K562 (cell line): ENCODE results near the gene PYROXD2. TPM values are rescaled to one million over a fixed set of nuclear protein-coding genes. Genes with fewer than 3 reads are reported as not detected.
A peak's percentile ranks its signal among the peaks of the same experiment; 100 is the strongest.

Experiments
- ATAC-seq: fragments of 200-7000 bp; cut with Tn5 transposase; 3 replicates; pipeline ENCODE4 v1.9.1; 2020; ENCODE audit warnings: moderate library complexity
- BruUV-seq: library from RNA; stranded (reverse); fragments of 400-500 nt; replicated peaks from 2 replicates; lab custom pipeline; 2021; lab: Mats Ljungman, UMichigan
- CTCF ChIA-PET: fragments of 300-600 bp; formaldehyde crosslinking; extraction: SDS; loops from one replicate; lab custom pipeline; 2021; ENCODE audit warnings: low intra/inter-chr PET ratio; lab: Yijun Ruan, JAX
- POLR2A ChIA-PET: fragments of 300-600, 350-650 bp; sonication (Branson Sonifier 250); formaldehyde crosslinking; extraction: SDS; loops from one replicate; lab custom pipeline; 2021; ENCODE audit warnings: antibody characterized with exemption, inconsistent platforms; lab: Yijun Ruan, JAX
- DNase-seq, 4 experiments: peaks; one replicate each; pipeline versions ENCODE4 v3.0.0 to v3.0.0-alpha.2; 2011 to 2018; ENCODE audit warnings: low spot score in 3 of 4, mixed read lengths in 3 of 4; ENCODE audit errors: extremely low read depth in 1 of 4
- FAIRE-seq: peaks from 2 replicates; lab custom pipeline; 2011; peaks lifted over from hg19 to GRCh38; lab: Jason Lieb, UNC
- H2AFZ ChIP-seq: 2 replicates; pipeline ENCODE4 v1.6.0; 2011; ENCODE audit warnings: low read depth, low read length, control low read depth, inconsistent platforms
- H3K27ac ChIP-seq: fragments of 200-600 bp; 3 replicates; pipeline ENCODE4 v1.8.0; 2011; ENCODE audit warnings: low read depth, mild to moderate bottlenecking, control low read depth, inconsistent platforms, low read length, moderate library complexity, mixed read lengths; ENCODE audit errors: extremely low read depth
- H3K27me3 ChIP-seq, 2 experiments: fragments of 300-600 bp in 1 of 2; 2 replicates in 1 of 2; 3 replicates in 1 of 2; pipeline versions ENCODE4 v1.6.0 to v1.8.0; 2011; ENCODE audit warnings: inconsistent platforms in 2 of 2, low read length in 2 of 2, mild to moderate bottlenecking in 1 of 2, mixed read lengths in 1 of 2, moderate library complexity in 1 of 2; ENCODE audit not compliant: control insufficient read depth in 2 of 2, insufficient read depth in 2 of 2
- H3K36me3 ChIP-seq: fragments of 300-600 bp; 3 replicates; pipeline ENCODE4 v1.8.0; 2011; ENCODE audit warnings: mild to moderate bottlenecking, low read length, inconsistent platforms; ENCODE audit not compliant: control insufficient read depth, insufficient read depth
- H3K4me1 ChIP-seq, 2 experiments: fragments of 200-600 bp in 1 of 2; replicated peaks in 1 of 2; 2 replicates in 1 of 2; 3 replicates in 1 of 2; pipeline versions ENCODE4 v1.5.1 to v1.8.0; 2011; ENCODE audit warnings: inconsistent platforms in 2 of 2, low read length in 2 of 2, mild to moderate bottlenecking in 1 of 2, mixed read lengths in 1 of 2, moderate library complexity in 1 of 2; ENCODE audit not compliant: control insufficient read depth in 2 of 2, insufficient read depth in 2 of 2
- H3K4me2 ChIP-seq: 2 replicates; pipeline ENCODE4 v1.6.1; 2011; ENCODE audit warnings: low read length, control low read depth, inconsistent platforms, mixed read lengths; ENCODE audit not compliant: insufficient read depth
- H3K4me3 ChIP-seq: fragments of 200-600 bp; sonication (generic), shearing (Covaris generic); 2 replicates; pipeline ENCODE4 v1.5.1; 2016; ENCODE audit warnings: control low read depth, inconsistent platforms
- H3K79me2 ChIP-seq: fragments of 200-600 bp; 3 replicates; pipeline ENCODE4 v1.8.0; 2011; ENCODE audit warnings: low read length, inconsistent platforms; ENCODE audit not compliant: control insufficient read depth, insufficient read depth
- H3K9ac ChIP-seq, 2 experiments: 2 replicates each; pipeline versions ENCODE4 v1.6.0 to v1.6.1; 2011; ENCODE audit warnings: low read depth in 2 of 2, low read length in 2 of 2, control low read depth in 1 of 2, inconsistent platforms in 1 of 2, mild to moderate bottlenecking in 1 of 2, mixed read lengths in 1 of 2; ENCODE audit not compliant: insufficient read depth in 1 of 2
- H3K9me1 ChIP-seq: one replicate; pipeline ENCODE4 v1.6.0; 2011; ENCODE audit warnings: inconsistent platforms, mild to moderate bottlenecking, low read length, moderate library complexity; ENCODE audit not compliant: control insufficient read depth, insufficient read depth
- H3K9me3 ChIP-seq: replicated peaks from 2 replicates; pipeline ENCODE4 v1.5.1; 2011; ENCODE audit warnings: low read depth, low read length, inconsistent platforms; ENCODE audit not compliant: control insufficient read depth, insufficient read depth
- H4K20me1 ChIP-seq: replicated peaks from 2 replicates; pipeline ENCODE4 v1.6.1; 2011; ENCODE audit warnings: low read length, inconsistent platforms, mixed read lengths; ENCODE audit not compliant: control insufficient read depth, insufficient read depth
- HMGN3 ChIP-seq: IDR thresholded peaks from 2 replicates; pipeline ENCODE4 v1.6.1; 2011; ENCODE audit warnings: borderline replicate concordance, low read depth, mild to moderate bottlenecking, mixed read lengths, low read length; ENCODE audit not compliant: insufficient read length; ENCODE audit errors: extremely low read depth
- MAX ChIP-seq: sonication (generic); formaldehyde crosslinking; IDR thresholded peaks from 2 replicates; pipeline ENCODE4 v1.9.0; 2022; ENCODE audit warnings: mild to moderate bottlenecking, missing genetic modification reagents
- SPI1 ChIP-seq: IDR thresholded peaks from 2 replicates; pipeline ENCODE4 v1.6.1; 2011; ENCODE audit warnings: low read depth, low read length, control low read depth, borderline replicate concordance
- ZBTB9 ChIP-seq: fragments of 450-650 bp; formaldehyde crosslinking; IDR thresholded peaks from 2 replicates; pipeline ENCODE4 v1.4.0; 2020; ENCODE audit warnings: mild to moderate bottlenecking, moderate library complexity
- ZNF41 ChIP-seq: fragments of 250-450 bp; sonication (Bioruptor Pico); conservative IDR thresholded peaks from 2 replicates; pipeline ENCODE4 v1.4.0; 2020; ENCODE audit warnings: mild to moderate bottlenecking
- ZNF592 ChIP-seq: fragments of 450-650 bp; IDR thresholded peaks from 2 replicates; pipeline ENCODE4 v1.6.1; 2017; ENCODE audit warnings: antibody characterized with exemption, mild to moderate bottlenecking
- ZNF639 ChIP-seq, 2 experiments: fragments of 200-800 bp in 1 of 2; sonication (Bioruptor generic) in 1 of 2; sonication (generic) in 1 of 2; formaldehyde crosslinking in 1 of 2; IDR thresholded peaks in 1 of 2; conservative IDR thresholded peaks in 1 of 2; 2 replicates each; pipeline versions ENCODE4 v1.5.0 to v1.6.1; 2016 to 2020; ENCODE audit warnings: missing compliant biosample characterization in 1 of 2, missing genetic modification characterization in 1 of 2, missing genetic modification reagents in 1 of 2
- ZNF717 ChIP-seq: fragments of 250-450 bp; sonication (Bioruptor Pico); IDR thresholded peaks from 2 replicates; pipeline ENCODE4 v1.5.0; 2021
- WGBS: fragments of 100-300 bp; shearing (Covaris generic); methylation state at CpG from one replicate; pipeline ENCODE4 v1.1.6; 2016; ENCODE audit warnings: low coverage, mixed read lengths; ENCODE audit not compliant: insufficient coverage; ENCODE audit errors: missing lambda C conversion rate; 5-methylcytosine and 5-hydroxymethylcytosine counted together
- in situ Hi-C: fragments of 300-500 bp; cut with MboI; formaldehyde crosslinking; loops from 4 replicates; pipeline ENCODE4 v1.15.0; 2018; ENCODE audit warnings: inconsistent platforms, mixed read lengths
- intact Hi-C: fragments of 100-400 bp; cut with micrococcal nuclease; formaldehyde crosslinking; loops from 2 replicates; pipeline ENCODE4 v1.14.2; 2022
- polyA plus RNA-seq, 8 experiments: library from polyadenylated mRNA; depleted of rRNA in 4 of 8; stranded (reverse) in 5 of 8; unstranded in 3 of 8; fragments of >200 nt; fragmentation: Nextera tagmentation in 2 of 8; fragmentation: Illumina TruSeq in 1 of 8; extraction: Ambion mirVana in 2 of 8; extraction: Trizol in 1 of 8; gene quantifications; 2 replicates each; pipeline versions ENCODE4 v1.2.1 to v1.2.3, GENCODE V29; 2011 to 2014; ENCODE audit warnings: inconsistent platforms in 1 of 8, missing spikeins in 1 of 8
- total RNA-seq, 7 experiments: library from RNA; depleted of rRNA in 6 of 7; stranded (reverse); fragments of >200 nt in 6 of 7; fragmentation: Illumina TruSeq in 2 of 7; extraction: Trizol in 2 of 7; gene quantifications; 2 replicates each; pipeline versions ENCODE4 v1.2.1 to v1.2.3, GENCODE V29; 2011 to 2021; ENCODE audit warnings: low replicate concordance in 1 of 7

Gene PYROXD2
- total and polyA plus RNA-seq, 9 of the 15 experiments (the other 6 are each of a cell fraction or from before 2014, with no cell fraction given) = 0.14 to 1.4 (median 0.58) TPM

GRCh38 chr10:98446151-98446660 lies 31.2 kb upstream of the PYROXD2 start:
- FAIRE-seq = no peak

More at GRCh38 chr10:98446151-98446660, 31.2 kb upstream of the PYROXD2 start:
- Histone ChIP-seq H3K4me3 (peak overlapping the region; percentile 85), H4K20me1 (no peaks in the 10 kb centered on the region), H3K79me2 (peaks cover 35% of the 10 kb centered on the region), H2AFZ (peak overlapping the region; percentile 96), H3K4me1 (peaks cover 5 to 12% of the 10 kb centered on the region in 2 experiments; a peak in 4 of 5 replicates)
- POLR2A ChIA-PET = interaction anchor here (0.6 to 1.1 kb wide), 6 partner anchors 15 to 486 kb away, joined by 3 read pairs; no protein-coding TSS in a partner anchor
- TSS peak; percentile 64 for BruUV-seq
- TF ChIP-seq ZNF592 (peak; percentile 57), ZNF717 (CRISPR knock-in tag) (no peak), SPI1 (peak; percentile 60; the same call in 1 of the 2 replicates), HMGN3 (peak; percentile 6), MAX (no peak), ZBTB9 (CRISPR knock-in tag) (0 out of 2 replicates have a peak, but pooled peaks have one; percentile 10), ZNF41 (CRISPR knock-in tag) (no peak), ZNF639 (CRISPR knock-in tag; conservative IDR thresholded peaks at IDR 0.05 in 1 of 2, IDR thresholded peaks at IDR 0.05 in 1 of 2) (0 out of 4 replicates have a peak, but pooled peaks of 1 of the 2 experiments have one; percentile 28)
- TF ChIP-seq, all 486 proteins: peak for 5
- H3K9me3 ChIP-seq = no peaks in the 10 kb centered on the region; the same call in 1 of the 2 replicates
- ATAC-seq (peak; percentile 84), DNase-seq (peak in 1 of 4 experiments; percentile 33)
- intact Hi-C loops (no loop called here), in situ Hi-C loops (no loop called here)
- H3K36me3 ChIP-seq = peaks cover 44% of the 10 kb centered on the region
- H3K4me2 ChIP-seq = peak overlapping the region; percentile 88
- peak overlapping the region; percentile 85 for H3K27ac ChIP-seq
- 2% methylated on average over 13 of the region's 28 CpGs for WGBS
- CTCF ChIA-PET = no interaction called here
- no peaks in the 10 kb centered on the region for H3K27me3 ChIP-seq
- H3K9ac ChIP-seq = peak overlapping the region; percentile 81 to 95
- no peaks in the 10 kb centered on the region for H3K9me1 ChIP-seq
